KMS-11 (cell line): ENCODE data around the gene MBTD1.

Experiments
- H2AFZ ChIP-seq: fragments of 200-600 bp; sonication (generic); 2 replicates; pipeline ENCODE4 v1.6.1; 2016; ENCODE audit warnings: antibody characterized with exemption, mixed run types, low read depth
- H3K27ac ChIP-seq: fragments of 200-600 bp; sonication (generic); 2 replicates; pipeline ENCODE4 v1.6.1; 2016; ENCODE audit warnings: mild to moderate bottlenecking, mixed run types
- H3K27me3 ChIP-seq: fragments of 200-600 bp; sonication (generic); 2 replicates; pipeline ENCODE4 v1.6.1; 2017; ENCODE audit warnings: mild to moderate bottlenecking, low read depth, mixed run types, moderate library complexity; ENCODE audit not compliant: insufficient read depth
- H3K36me3 ChIP-seq: fragments of 200-600 bp; sonication (generic); 2 replicates; pipeline ENCODE4 v1.6.1; 2017; ENCODE audit warnings: mild to moderate bottlenecking, mixed run types; ENCODE audit not compliant: insufficient read depth
- H3K4me1 ChIP-seq: fragments of 200-600 bp; sonication (generic); 2 replicates; pipeline ENCODE4 v1.6.1; 2016; ENCODE audit warnings: mild to moderate bottlenecking, low read depth, mixed run types; ENCODE audit not compliant: poor library complexity, severe bottlenecking
- H3K4me2 ChIP-seq: fragments of 200-600 bp; sonication (generic); 2 replicates; pipeline ENCODE4 v1.7.0; 2016; ENCODE audit warnings: mild to moderate bottlenecking, mixed run types
- H3K4me3 ChIP-seq: fragments of 200-600 bp; sonication (generic); IDR thresholded peaks from 2 replicates; pipeline ENCODE4 v1.6.1; 2017; ENCODE audit warnings: low read depth, low read length, mixed read lengths; ENCODE audit not compliant: insufficient read depth
- H3K79me2 ChIP-seq: fragments of 200-600 bp; sonication (generic); 2 replicates; pipeline ENCODE4 v1.6.1; 2016; ENCODE audit warnings: low read depth, mixed run types; ENCODE audit not compliant: insufficient read depth
- H3K9ac ChIP-seq: fragments of 200-600 bp; sonication (generic); 2 replicates; pipeline ENCODE4 v1.6.1; 2016; ENCODE audit warnings: mild to moderate bottlenecking, mixed run types
- H4K20me1 ChIP-seq: fragments of 200-600 bp; sonication (generic); 2 replicates; pipeline ENCODE4 v1.6.1; 2016; ENCODE audit warnings: mild to moderate bottlenecking, mixed run types; ENCODE audit not compliant: insufficient read depth
- CTCF ChIP-seq: fragments of 200-600 bp; sonication (generic); conservative IDR thresholded peaks from 2 replicates; pipeline ENCODE4 v1.6.1; 2017; ENCODE audit warnings: low read depth, mild to moderate bottlenecking, antibody characterized with exemption, low read length, moderate library complexity, mixed read lengths

MBTD1 gene

GRCh38 chr17:51144266-51145022 lies 115.4 kb downstream of the MBTD1 start:
- H2AFZ ChIP-seq = no peak overlapping the region
- no peak for TF ChIP-seq CTCF
- H3K4me1 ChIP-seq = peaks cover 9% of the 10 kb centered on the region
- no peaks in the 10 kb centered on the region for H3K79me2 ChIP-seq
- no peak overlapping the region for H3K27ac ChIP-seq
- no peak overlapping the region for H3K4me2 ChIP-seq
- no peaks in the 10 kb centered on the region for H4K20me1 ChIP-seq
- no peaks in the 10 kb centered on the region for H3K27me3 ChIP-seq
- no peak overlapping the region for H3K4me3 ChIP-seq
- H3K36me3 ChIP-seq = no peaks in the 10 kb centered on the region
- H3K9ac ChIP-seq = no peak overlapping the region

- H3K36me3 ChIP-seq = no peaks in the 10 kb centered on the region
- no peak overlapping the region for H3K4me2 ChIP-seq
- H2AFZ ChIP-seq = no peak overlapping the region
- H4K20me1 ChIP-seq = no peaks in the 10 kb centered on the region
- no peak overlapping the region for H3K27ac ChIP-seq
- H3K4me1 ChIP-seq = peaks cover 4% of the 10 kb centered on the region
- no peak overlapping the region for H3K9ac ChIP-seq
- no peaks in the 10 kb centered on the region for H3K79me2 ChIP-seq
- H3K27me3 ChIP-seq = no peaks in the 10 kb centered on the region
- no peak overlapping the region for H3K4me3 ChIP-seq
- TF ChIP-seq CTCF = no peak
Measured at GRCh38 chr17:51142597-51142996, 117.3 kb downstream of the MBTD1 start.

GRCh38 chr17:51135956-51136355 lies 123.9 kb downstream of the MBTD1 start:
- H3K27ac ChIP-seq = no peak overlapping the region
- H3K27me3 ChIP-seq = no peaks in the 10 kb centered on the region
- H3K9ac ChIP-seq = no peak overlapping the region
- no peak overlapping the region for H3K4me3 ChIP-seq
- no peaks in the 10 kb centered on the region for H3K36me3 ChIP-seq
- TF ChIP-seq CTCF = no peak
- no peak overlapping the region for H3K4me2 ChIP-seq
- no peaks in the 10 kb centered on the region for H4K20me1 ChIP-seq
- H3K4me1 ChIP-seq = peaks cover 11% of the 10 kb centered on the region
- H2AFZ ChIP-seq = no peak overlapping the region
- no peaks in the 10 kb centered on the region for H3K79me2 ChIP-seq

- Histone ChIP-seq H3K9ac (no peak overlapping the region), H3K4me1 (peaks cover 11% of the 10 kb centered on the region), H4K20me1 (no peaks in the 10 kb centered on the region), H2AFZ (no peak overlapping the region), H3K4me2 (no peak overlapping the region; the same call in 1 of the 2 replicates), H3K36me3 (no peaks in the 10 kb centered on the region), H3K4me3 (no peak overlapping the region), H3K27ac (no peak overlapping the region), H3K79me2 (no peaks in the 10 kb centered on the region), H3K27me3 (no peaks in the 10 kb centered on the region)
- TF ChIP-seq CTCF = no peak
Measured at GRCh38 chr17:51133365-51133764, 126.5 kb downstream of the MBTD1 start.
